ENCODE data around the gene SKOR1.

DNA sequence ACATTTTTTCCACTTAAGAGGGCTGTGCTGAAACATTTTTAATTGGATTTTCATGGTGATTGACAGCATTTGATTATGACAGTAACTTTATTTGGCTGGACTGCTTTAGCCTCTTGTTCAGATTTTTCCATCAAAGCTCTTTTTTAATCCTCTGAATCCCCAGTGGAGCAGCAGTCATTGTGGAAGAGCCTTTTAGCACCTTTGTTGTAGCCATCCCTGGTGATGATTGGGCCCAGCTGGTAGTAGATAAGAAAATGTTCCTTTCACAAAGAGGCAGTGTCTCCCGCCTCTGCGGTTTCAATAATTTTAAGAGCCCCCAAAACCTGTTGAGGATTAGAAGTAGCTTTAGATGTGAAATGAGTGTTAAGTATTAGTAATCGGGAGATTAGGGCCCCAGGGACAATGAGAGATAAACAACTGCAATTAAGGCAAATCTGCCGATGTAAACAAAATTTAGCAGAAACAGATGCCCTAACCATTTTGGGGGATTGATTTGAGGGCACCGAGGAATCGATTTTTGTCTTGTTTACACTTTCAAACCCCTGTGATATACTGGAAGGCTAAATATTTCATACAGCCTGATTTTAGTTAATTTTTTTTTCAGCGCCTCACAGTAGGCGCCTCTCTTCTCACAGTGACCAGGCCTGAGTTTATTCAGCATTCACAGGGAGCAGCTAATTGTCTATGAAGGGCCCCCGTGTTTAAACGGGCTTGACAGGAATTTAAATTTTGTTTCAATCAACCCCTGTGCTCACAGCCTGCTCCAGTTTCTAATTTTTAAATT, 43.2 kb upstream of the SKOR1 start:
- TF ChIP-seq EZH2 (IDR thresholded peaks at IDR 0.05; ENCODE audit: low read length, missing control alignments): no peak
- TF ChIP-seq, protein P1, sequence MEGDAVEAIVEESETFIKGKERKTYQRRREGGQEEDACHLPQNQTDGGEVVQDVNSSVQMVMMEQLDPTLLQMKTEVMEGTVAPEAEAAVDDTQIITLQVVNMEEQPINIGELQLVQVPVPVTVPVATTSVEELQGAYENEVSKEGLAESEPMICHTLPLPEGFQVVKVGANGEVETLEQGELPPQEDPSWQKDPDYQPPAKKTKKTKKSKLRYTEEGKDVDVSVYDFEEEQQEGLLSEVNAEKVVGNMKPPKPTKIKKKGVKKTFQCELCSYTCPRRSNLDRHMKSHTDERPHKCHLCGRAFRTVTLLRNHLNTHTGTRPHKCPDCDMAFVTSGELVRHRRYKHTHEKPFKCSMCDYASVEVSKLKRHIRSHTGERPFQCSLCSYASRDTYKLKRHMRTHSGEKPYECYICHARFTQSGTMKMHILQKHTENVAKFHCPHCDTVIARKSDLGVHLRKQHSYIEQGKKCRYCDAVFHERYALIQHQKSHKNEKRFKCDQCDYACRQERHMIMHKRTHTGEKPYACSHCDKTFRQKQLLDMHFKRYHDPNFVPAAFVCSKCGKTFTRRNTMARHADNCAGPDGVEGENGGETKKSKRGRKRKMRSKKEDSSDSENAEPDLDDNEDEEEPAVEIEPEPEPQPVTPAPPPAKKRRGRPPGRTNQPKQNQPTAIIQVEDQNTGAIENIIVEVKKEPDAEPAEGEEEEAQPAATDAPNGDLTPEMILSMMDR (conservative IDR thresholded peaks at IDR 0.05 in 1 of 2, IDR thresholded peaks at IDR 0.05 in 1 of 2; ENCODE audit: low read depth in 1 of 2, low read length in 2 of 2): no peak

Measured in fibroblast of lung (primary cell).